ENCODE data around the gene GRK6. TPM values are rescaled to one million over a fixed set of nuclear protein-coding genes. Genes with fewer than 3 reads are reported as not detected.

Gene GRK6
- total and polyA plus RNA-seq, 9 of the 15 experiments (the other 6 are each of a cell fraction or from before 2014, with no cell fraction given) = 0.63 to 122 (median 44.5) TPM

DNA sequence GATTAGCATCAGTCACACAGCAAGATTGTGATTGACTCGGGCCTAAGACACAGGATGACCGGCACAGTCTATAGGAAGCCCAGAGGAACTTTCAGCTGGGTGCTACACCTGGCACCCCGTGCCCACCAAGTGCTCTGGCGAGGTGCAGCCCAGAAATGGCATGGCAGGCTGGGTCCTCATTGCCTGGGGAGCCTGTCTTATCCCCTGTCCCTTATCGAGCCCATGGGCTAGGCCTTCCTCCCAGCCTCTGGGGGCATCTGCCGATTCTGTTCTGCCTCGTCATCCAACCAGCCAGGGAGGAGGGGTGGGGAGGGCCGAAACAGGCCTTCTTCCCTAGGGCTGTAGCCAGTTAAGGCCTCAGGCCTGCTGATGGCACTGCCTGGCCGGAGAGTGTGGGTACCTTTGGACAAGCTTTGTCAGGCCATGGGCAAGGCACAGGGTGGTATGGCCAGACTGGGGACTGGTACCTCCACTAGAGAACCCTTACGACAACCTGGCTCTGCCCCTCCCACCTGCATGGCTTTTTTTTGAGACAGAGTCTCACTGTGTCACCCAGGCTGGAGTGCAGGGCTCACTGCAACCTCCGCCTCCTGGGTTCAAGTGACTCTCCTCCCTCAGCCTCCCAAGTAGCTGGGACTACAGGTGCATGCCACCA lies 1.6 kb downstream of the GRK6 start (continued):
- TF ChIP-seq MLLT1 (IDR thresholded peaks at IDR 0.05) (no peak), NCOA6 (IDR thresholded peaks at IDR 0.05) (no peak), CHD4 (IDR thresholded peaks at IDR 0.05; ENCODE audit: insufficient read depth, insufficient replicate concordance, low read depth, low read length, poor library complexity, severe bottlenecking) (no peak), MEIS2 (IDR thresholded peaks at IDR 0.05; ENCODE audit: partially characterized antibody) (no peak), SP1 (CRISPR knock-in tag; IDR thresholded peaks at IDR 0.05) (peak; percentile 47; the same call in 1 of the 2 replicates), FOXJ2 (tag; IDR thresholded peaks at IDR 0.05) (no peak), L3MBTL2 (IDR thresholded peaks at IDR 0.05) (no peak), REST (IDR thresholded peaks at IDR 0.05; ENCODE audit: borderline replicate concordance) (no peak), REST (CRISPR knock-in tag; IDR thresholded peaks at IDR 0.05; ENCODE audit: low read depth) (no peak), BACH1 (tag; IDR thresholded peaks at IDR 0.05) (0 out of 2 replicates have a peak, but pooled peaks have one; percentile 30), TEAD4 (IDR thresholded peaks at IDR 0.05; ENCODE audit: low read length) (peak; percentile 4; the same call in 1 of the 2 replicates), TEAD4 (CRISPR knock-in tag; IDR thresholded peaks at IDR 0.05; ENCODE audit: borderline replicate concordance) (no peak), CBFA2T3 (IDR thresholded peaks at IDR 0.05) (peak; percentile 27; the same call in 1 of the 2 replicates), RCOR1 (IDR thresholded peaks at IDR 0.05; ENCODE audit: borderline replicate concordance in 1 of 2, low read depth in 2 of 2, low read length in 2 of 2) (peak in 1 of 2 experiments; percentile 86; a peak in 2 of 4 replicates), TAF1 (IDR thresholded peaks at IDR 0.05; ENCODE audit: control insufficient read depth, extremely low read depth, insufficient read depth, low read length, severe bottlenecking) (peak; percentile 54), ZFP91 (CRISPR knock-in tag; IDR thresholded peaks at IDR 0.05) (no peak)

Data from K562 (cell line).